Stimulated activated CD4-positive, alpha-beta T cell treated with anti-CD3 and anti-CD28 coated beads, Interleukin-2, amount 100 ng/mL, for 48 hours (primary cell): ENCODE results near the gene TIMM8A.

Experiments used
- DNase-seq, 2 donors: peaks; one replicate each; pipeline ENCODE4 v3.0.0-alpha.2; 2020

Gene TIMM8A, protein sequence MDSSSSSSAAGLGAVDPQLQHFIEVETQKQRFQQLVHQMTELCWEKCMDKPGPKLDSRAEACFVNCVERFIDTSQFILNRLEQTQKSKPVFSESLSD

DNA sequence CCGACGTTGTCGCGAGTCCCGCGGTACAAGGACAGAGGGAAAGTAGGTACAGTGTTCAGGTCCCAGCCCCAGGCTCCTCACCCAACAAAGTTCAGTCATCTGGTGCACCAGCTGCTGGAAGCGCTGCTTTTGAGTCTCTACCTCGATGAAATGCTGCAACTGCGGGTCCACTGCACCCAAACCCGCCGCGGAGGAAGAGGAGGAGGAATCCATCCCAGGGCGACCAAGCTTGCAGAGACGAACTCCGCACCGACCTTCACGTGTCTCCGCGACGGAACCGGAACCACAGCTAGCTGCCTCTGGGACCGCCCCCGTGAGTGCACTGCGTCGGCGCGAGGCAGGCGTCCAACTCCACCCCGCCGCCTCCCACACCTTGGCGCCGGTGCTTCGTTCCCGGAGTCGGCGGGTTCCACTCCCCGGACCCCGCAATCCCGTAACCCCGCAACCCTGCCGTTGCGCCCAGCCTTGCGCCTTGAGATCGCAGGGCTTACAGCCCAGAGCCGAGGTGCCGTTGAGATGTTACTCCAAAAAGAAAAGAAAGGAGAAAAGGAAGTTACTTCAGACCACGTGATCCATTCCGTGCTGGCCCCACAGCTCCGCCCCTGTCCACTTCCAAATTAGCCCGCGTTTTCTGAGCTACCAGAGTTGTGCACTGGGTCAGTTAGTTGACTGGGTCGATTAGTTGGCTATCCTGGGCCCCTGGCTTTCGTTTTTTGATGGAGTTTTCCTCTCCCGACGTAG, at the start of gene TIMM8A:
Gene TIMM8A, minus strand, starts transcription at position 291 of the 741 bp plus-strand sequence. Its CDS starts 78 bp downstream, at position 213.
- peak; percentile 63 for DNase-seq

DNA sequence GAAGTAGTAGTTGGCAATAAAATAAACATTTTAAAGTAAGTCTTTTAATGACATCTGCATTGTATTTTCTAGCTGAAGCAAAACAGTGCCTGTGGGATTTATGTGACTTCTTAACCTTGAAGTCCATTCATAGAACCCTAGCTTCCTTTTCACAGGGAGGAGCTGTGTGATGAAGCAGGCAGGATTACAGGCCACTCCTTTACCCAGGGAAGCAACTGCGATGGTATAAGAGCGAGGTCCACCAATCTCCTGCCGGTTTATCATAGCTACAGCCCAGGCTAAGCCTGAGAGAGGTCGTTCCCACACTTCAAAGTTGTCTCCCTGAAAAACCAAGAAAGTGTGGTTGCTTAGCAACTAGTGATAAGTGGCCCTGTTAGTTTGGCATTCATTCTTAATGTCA, 49.2 kb upstream of the TIMM8A start:
- no peak for DNase-seq

DNA sequence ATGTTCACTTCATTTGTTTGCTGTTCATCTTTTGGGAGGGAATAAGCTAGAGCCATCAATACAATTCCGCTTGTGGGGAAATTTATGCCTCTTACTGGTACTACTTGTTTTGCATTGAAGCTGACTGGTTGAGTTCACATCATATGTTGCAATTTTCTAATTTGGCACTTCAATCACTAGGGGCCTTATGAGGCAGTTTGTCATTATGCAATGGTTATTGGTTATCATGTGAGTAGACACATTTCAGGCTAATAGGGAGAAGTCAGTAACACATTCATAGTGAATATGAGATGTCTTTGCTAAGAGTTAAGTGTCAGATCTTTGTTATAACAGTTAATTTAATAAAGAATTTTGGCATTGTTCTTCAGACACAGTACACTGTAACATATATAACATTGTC, 47.2 kb upstream of the TIMM8A start:
- DNase-seq, result no peak

DNA sequence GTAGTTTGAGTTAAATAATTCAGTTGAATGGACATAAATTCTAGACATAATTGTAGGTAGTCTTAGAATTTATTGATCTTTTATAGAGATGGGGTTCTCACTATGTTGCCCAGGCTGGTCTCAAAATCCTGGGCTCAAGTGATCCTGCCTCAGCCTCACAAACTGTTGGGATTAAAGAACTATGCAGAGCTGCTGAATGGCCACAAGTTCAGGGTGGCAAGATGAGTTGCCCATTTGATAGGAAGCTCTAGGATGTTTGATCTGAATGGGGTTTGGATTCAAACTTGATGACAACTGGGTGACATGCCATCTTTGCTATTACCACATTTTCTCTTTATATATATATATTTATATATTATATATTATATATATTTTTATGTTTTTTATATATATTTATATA, 45.8 kb upstream of the TIMM8A start:
- no peak for DNase-seq

DNA sequence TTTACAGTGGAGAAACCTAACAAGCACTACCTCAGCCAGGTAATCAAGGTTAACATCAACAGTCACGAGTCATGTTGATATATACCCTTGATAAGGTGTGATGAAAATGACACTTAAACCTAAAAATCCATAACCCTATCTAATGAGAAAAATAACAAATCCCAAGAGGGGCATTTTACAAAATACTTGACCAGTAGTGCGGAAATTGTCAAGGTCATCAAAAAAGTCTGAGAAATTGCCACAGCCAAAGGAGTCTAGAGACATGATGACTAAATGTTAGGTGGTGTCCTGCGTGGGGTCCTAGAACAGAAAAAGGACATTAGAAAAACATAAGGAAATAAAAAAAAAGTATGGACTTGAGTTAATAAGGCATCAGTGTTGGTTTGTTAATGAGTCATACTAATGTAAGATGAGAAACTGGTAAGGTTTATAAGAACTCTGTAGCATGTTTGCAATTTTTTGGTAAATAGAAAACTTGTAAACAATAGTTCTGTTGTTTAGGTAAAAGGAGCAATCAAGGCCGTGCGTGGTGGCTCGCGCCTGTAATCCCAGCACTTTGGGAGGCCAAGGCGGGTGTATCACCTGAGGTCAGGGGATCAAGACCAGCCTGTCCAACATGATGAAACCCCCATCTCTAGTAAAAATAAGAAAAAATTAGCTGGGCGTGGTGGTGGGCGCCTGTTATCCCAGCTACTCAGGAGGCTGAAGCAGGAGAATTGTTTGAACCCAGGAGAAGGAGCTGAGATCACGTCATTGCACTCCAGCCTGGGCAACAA, 45.2 kb upstream of the TIMM8A start:
- no peak for DNase-seq

DNA sequence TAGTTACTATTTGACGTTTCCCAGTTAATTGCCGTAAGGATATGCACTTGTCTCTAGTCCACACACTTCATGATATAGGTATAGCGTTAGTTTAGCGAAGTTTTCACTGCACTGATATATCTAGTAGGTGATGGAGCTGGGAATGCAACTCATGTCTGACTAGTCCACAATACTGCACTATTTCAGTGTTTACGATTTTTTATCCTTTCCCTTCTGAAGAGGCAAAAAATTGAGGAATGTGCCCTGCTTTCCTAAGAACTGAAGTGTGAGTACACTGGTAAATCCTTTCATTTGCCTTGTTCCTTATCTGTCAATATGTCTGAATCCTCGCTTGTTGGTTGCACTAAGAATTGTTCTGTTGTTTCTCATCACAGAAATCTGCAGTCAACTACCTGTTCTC, 43.3 kb upstream of the TIMM8A start:
- DNase-seq, result no peak

DNA sequence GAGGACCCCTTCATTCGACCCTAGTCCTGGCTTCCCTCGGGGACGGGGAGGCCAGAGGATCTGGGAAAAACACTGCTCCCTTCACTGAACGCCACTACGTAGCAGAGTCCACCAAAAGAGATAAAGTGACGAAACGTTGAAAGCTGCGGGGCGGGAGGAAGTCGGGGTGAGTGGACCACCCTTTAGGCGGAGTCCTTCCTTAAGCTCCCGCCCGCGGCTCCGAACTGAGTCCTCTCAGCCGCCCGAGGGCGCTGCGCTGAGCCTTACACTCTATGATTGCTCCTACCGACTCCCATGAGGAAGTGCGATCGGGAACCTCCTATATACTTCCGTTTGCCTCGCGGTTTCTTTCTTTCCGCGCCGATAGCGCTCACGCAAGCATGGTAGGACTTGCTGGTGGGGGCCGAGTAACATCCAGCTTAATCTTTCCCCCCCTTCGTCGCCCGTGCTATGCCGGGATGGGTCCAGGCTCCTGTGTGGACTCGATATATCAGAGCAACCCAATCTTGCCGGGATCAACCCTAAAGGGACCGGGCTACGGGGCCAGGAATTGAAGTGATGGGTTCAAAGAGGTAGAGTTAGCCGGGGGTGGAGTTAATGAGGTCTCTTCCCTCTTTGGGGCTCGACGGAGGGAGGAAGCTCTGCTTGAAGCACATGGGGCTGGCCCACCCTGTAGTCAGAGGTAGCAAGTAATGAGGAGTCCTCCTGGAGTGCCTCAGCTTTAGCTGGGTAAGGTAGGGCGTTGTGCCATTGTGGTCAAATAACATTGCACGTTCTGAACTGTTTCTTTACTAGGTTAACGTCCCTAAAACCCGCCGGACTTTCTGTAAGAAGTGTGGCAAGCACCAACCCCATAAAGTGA, 42.4 kb upstream of the TIMM8A start, which contains the start of gene RPL36A:
Gene RPL36A, plus strand, starts transcription at position 348 of the 862 bp plus-strand sequence. Its CDS starts 33 bp downstream, at position 381.
- DNase-seq, result peak; percentile 70 to 71

DNA sequence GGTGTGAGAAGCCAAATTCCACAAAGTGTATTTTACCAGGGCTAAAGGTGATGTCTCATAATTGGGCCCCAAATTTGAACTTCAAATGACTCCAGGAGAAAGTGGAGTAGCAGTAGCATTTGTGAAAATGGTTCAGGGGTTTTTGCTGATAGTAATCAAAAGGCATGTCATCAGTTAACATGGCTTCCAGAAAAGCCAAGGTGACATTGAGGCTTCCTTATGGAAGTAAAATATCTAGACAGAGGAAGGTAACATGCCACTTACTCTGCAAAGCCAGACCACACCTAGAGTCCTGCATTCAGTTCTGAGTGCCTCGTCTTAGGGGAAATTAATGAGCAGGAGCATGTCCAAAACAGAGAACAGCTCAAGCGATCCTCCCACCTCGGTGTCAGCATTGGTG, 40.1 kb upstream of the TIMM8A start:
- no peak for DNase-seq

DNA sequence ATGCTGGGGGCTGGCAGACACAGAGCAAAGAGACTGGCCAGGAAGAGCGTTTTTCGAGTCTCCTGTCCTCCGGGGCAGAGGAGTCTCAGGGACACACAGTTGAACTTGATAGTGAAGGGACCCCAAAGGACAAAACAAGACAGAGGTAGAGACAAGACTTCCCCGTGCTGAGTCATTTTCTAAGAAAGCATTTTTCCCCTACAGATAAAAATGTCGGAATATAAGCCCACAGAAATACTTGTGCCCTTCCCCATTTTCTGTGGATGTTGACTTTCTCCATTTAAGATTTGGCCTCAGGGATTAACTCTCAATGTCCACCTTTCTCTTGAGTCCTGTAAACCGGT, 38.0 kb upstream of the TIMM8A start:
- no peak for DNase-seq

DNA sequence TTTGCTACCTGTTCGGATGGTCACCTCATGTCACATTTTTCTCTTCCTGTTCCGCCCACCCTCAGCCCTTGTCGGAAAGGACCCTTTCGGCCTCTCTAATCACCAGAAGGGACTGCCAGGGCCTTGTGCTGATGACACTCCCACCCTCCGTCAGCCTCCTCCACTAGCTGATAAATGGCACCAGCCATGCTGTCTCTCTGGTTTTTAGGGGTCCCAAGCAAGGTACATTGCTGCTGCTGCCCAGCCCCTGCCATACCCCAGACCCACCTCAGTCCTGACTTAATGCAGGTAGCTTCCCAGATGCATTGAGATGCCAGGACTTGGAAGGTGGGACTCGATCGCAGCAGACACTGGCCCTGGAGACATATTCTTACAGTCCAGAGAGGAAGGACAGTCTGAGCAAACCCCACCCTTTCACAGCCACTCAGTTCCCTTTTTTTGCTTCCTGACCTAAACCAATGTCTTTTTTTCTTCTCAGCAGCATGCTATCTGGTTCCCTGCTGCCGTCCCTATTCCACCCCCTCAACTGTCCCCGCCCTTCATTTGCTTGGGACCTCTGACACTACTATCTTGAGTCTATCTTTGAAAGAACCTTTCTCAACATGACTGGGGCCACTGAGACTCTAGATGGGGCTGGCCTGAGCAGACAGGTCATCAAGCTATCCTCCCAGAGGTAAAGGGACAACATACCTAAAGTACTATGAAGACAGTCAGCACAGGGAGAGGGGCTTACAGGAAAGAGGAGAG, 37.4 kb upstream of the TIMM8A start, which contains the start of gene BTK:
Gene BTK, minus strand, starts transcription at position 397 of the 747 bp plus-strand sequence. CDS start 10,907 bp downstream, outside the sequence.
- DNase-seq, result no peak

DNA sequence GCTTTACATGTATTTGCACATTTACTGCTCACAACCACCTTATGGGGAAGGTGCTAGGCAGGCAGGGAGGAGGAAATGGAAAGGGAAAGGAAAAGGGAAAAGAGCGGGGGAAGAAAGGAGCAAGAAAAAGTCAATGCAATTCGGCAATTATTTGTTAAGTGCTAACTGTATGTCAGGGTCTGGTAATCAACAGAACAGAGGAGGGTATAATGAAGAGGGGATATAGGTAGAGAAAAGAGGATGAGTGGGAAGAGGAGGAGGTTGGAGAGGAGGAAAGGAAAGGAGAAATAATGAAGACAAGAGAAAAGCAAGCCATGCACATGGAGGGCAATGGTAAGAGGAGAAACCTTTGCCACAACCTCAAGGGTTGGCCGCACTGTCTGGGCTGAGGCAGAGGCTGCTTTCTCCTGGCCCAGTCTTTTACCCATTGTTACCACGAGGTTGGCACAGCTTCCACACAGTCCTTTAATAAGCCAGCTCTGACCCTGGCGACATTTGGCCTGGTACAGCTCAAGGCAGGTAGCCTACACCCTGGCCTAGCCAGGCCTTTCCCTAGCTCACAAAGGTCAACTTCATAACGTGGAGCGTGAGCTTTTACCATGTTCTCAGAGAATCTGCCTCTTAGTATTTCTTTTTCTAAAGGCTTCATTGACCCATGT, 36.6 kb upstream of the TIMM8A start:
- DNase-seq, result no peak

DNA sequence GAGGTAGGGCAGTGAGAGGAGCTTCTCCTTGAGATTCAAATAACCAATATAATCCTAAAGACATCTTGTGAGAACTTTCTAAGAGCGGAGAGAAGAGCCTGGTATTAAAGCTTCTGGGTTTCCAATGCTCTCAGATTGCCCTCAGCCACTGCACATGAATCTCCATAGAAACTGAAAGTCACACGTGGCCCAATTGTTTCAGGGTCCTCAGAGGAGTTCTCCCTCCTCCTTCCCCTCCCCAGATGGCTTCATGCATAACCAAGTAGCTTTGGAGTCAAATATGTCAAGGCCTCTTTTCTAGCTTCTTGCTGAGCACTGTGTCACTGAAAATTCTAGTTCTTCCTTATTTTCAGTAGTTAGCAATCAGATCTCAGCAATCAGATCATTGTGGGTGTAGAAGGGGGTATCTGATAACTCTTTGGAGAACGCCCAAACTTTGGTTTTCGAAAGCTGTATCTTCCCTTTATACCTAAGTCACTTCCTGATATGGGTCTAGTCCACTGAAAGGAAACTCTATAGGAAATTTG, 35.2 kb upstream of the TIMM8A start:
- no peak for DNase-seq

DNA sequence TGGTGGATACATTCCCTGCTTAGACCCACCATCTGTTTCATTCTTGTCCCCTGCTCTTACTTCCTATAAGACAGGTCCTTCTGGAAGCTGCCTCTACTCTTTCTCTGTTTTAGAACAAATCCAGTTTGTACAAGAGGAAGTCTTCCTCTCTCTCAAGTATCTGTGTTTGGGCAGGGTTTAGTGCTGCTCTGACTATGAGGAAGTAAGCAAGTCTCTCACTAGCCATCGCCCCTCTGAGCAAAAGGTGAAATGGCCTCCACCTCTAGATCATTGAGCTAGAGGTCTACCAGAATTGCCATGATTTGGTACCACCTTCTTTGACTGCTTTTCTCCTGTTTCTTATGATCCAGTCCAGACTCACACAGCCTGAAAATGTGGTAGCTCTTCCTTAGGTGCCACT, 29.0 kb upstream of the TIMM8A start:
- DNase-seq, result no peak

DNA sequence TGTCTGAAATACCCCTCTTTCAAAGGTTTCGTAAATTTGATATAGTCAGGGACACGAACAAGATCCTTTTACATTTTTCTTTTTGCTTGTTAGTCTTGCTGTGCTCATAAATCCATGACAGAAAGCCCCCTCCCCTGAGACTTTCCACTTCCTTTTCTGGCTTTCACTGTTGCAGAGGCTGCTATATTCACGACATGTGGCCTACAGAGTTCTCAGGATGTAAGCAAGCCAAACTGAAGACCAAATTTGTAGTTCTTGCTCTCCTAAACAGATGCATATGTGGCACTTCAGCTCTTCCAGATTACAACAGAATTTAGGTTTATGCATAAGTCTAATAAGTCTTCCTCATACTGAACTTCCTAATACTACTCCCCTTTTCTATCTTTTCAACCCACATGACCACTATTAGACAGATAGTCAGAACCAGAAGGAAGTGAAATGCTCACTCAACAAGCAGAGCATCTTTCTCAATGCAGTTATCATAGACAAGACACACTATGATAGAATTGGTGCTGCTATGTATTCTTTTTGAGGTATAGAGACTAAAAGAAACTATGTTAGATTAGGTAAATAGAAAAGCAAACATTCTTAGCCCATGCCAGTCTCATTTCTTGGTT, 22.5 kb upstream of the TIMM8A start:
- no peak for DNase-seq

DNA sequence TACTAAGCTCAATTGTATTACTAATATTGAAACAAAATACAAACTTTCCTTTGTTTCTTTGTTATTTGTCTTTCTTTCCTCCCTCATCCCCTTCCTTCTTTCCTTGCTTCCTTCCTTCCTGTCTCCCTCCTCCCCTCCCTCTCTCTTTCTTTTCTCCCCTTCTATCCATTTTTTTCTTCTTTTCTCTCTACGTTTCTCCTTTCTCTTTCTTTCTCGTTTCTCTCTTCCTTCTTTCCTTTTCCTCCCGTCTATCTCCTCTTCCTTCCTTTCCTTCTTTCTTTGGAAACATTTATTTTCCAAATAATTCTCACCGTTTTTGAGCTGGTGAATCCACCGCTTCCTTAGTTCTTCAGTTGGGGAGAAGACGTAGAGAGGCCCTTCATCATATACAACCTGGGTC, 21.1 kb upstream of the TIMM8A start:
- no peak for DNase-seq

DNA sequence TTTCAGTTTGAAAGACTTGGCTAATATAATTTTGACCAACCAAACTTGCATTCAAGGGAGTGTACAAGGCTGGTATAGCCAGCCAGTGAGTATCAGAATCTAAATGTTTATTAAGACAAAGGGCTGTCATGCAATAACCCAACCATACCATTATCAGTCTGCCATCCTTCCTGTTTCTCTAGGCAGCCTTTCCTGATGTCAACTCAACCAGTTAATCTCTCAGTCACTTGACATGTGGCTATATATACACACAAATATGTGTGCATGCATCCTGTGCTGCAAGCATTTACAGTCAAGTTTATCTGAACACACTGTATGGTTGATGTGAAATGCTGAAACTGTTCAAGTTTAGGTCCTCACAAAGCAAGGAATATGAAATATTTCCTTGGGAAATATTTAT, 20.3 kb upstream of the TIMM8A start:
- no peak for DNase-seq

DNA sequence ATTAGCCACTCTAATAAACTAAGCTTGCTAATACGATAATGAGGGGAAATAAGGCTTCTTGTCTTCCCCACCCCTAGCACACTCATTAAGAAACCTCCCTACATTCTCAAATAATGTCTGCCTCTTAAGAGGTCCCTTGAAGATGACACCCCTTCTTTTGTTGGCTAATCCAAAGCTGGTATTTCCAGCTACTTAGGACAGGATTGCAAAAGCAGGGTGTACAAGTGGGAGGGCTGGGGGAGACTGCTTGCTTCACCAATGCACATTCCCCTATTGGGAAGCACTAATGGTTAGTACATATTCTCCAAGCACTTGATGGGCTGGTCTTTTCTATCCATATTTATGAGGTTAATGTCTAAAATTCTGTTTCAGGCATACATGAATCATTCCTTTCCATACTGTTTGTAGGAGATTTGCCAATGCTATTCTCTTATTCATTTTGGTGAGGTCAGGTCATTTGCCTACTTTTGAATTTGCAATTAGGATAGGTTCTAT, 16.8 kb upstream of the TIMM8A start:
- DNase-seq, result no peak

DNA sequence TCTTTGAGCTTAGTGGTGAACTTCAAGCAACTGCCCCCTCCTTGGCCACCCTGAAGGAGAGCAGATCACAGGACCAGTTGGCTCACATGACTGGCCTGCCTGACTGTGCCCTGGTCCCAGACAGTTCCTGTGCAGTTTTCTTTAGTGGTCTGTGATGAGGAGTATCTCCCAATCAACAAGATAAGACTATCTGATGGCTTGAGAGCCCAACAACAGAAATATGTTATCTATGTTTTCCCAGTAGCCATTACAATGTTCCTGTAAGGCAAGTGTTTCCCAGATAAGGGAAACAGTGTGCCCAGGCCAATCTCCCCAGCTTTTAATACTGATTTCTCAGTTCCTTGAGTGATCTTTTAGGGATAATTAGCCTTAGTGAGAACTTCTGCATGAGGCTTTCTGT, 14.2 kb upstream of the TIMM8A start:
- no peak for DNase-seq

DNA sequence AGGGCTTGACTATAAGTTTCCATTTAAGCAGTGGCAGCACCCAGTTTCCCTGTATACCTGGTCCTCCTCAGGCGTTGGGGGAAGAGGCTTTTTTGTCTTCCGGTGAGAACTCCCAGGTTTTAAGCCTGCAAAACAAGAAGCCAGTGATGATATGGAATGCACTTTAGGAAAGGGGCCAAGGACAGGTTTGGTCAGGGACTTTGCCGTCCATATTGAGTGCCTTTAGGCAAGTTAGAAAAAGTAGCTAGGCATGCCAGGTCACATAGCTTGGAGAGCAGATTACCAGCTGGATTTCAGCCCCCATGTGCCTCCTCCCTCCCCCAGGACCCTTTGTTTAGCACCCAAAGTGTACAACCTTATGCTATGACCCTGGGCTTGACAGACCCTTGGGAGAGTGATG, 13.6 kb upstream of the TIMM8A start:
- no peak for DNase-seq

DNA sequence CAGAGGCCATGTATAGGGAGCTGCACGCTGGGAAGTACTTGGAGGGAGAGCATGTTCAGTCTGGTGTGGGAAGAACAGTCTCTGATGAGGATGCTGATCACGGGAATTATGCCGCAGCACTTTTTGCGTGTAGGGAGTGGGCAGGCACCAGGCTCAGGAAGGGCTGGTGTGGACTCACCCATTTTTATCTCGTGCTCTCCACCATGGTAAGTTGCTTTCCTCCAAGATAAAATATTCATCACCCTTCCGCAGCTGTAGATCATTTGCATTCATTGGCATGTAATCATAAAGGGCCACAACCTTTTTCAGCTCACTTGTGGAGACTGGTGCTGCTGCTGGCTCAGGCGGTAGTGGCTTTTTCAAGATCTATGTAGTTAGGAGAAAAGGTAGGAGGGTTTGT, 11.8 kb upstream of the TIMM8A start:
- no peak for DNase-seq

DNA sequence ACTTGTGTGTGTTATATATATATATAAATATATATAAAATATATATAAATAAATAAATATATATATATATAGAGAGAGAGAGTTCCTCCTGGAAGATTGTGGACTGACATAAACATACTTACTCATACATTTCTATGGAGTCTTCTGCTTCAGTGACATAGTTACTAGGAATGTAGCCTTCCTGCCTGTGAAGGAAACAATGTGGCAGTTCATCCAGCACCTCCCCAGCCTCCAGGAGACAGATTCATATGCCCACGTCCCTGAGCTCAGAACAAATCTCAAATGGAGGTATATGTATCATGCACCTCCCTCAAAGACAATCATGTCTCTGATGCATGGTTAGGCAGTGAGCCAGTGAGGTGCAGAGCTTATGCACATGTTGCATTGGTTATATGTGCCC, 11.4 kb upstream of the TIMM8A start:
- DNase-seq, result no peak
